Pulmonary artery endothelial cell (primary cell): ENCODE measurements around the gene PGLYRP3. TPM values are rescaled to one million over a fixed set of nuclear protein-coding genes. Genes with fewer than 3 reads are reported as not detected.

Experiments
- DNase-seq: peaks from one replicate; pipeline ENCODE4 v3.0.0-alpha.2; 2011; ENCODE audit warnings: low read depth, low spot score
- total RNA-seq: library from RNA; depleted of rRNA; stranded (reverse); fragments of >200 nt; gene quantifications from 2 replicates; pipeline ENCODE4 v1.2.3, GENCODE V29; 2014

The PGLYRP3 gene, protein sequence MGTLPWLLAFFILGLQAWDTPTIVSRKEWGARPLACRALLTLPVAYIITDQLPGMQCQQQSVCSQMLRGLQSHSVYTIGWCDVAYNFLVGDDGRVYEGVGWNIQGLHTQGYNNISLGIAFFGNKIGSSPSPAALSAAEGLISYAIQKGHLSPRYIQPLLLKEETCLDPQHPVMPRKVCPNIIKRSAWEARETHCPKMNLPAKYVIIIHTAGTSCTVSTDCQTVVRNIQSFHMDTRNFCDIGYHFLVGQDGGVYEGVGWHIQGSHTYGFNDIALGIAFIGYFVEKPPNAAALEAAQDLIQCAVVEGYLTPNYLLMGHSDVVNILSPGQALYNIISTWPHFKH
- total RNA-seq = not detected in 2 replicates

DNA sequence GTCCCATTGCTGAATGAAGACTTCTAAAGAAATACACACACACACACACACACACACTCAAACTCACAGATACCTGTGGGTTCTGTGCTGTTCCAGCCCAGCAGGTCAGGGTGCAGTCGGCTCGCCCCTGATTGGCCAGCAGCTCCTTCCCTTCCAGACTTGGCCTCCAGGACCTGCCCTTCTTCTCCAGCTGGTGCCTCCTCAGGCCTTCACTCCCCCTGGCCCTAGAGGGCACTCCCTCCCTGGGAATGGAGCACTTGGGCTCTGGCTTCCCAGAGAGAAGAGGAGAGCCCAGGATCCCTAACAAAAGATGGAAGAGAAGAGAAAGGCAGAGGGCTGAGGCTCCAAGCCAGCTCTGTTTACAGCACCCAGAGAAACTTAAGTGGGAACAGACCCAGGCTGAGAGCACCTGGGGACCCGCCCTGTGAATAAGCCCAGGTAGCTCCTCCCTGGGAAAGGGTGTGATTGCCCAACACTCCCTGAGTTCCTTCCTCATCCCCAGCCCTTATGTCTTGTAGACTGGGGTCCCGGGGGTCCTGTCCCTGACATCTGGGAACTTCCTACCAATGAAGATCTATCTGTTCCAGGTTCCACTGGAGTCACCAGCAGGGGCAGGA is at the start of gene PGLYRP3:
TSS of gene PGLYRP3 (minus strand) at position 383 of the 617 bp plus-strand sequence. CDS start 2,287 bp downstream, outside the sequence.
- no peak for DNase-seq

DNA sequence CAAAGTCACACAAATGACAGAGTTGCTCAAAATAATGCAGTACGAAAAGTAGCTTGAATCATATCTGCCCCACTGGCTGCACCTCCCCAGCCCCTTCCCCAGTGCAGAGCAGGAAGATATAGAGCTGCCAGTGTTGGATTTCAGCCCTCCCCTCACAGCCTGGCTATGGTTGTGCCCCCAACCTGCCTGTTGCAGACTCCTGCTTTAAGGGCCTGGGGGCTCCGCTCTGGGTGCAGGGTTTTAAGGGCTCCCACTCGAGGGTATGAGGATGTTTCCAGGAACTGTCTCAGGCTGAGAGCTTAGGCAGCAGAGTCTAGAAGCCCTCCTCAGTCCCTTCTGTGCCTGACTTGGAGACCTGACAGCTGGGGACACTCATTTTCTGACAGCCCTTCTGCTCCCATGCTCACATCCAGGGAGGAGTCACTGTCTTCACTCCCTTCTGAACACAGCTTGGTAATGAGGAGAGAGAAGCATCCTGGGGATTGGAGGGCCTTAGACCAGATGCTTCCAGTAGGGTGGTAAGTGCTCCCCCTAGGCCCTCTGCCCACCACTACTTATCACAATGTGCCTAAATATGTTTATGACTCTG is 49.5 kb upstream of the PGLYRP3 start:
- DNase-seq = no peak

DNA sequence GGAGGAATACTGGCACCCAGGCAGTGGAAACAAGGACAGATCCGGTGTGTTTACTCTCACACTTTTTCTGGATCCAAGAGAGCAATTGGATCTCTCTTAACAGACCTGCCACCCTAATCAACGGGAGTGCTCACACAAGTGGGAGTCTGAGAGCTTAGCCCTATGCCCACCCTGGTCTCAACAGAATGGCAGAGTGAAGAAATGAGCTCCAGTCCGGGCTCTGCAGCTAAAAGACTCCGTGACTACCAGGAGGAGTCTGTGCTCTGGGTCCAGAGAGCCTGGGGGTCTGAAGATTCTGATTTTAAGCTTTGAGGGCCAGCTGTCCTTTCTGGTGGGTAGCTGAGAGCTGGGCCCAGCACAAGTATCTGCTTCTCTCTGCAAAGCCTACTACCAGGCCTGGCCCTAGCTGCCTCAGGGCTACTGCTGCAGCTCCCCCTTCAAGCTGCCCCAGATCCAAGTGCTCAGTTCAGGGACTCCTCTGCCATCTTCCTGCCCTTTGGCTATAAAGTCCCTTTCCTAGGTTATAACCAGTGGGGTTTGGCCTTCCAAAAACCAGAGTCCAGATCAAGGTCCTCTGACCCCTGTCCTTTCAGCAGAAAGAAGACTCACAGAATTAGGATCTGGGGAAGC is 48.8 kb upstream of the PGLYRP3 start:
- no peak for DNase-seq

DNA sequence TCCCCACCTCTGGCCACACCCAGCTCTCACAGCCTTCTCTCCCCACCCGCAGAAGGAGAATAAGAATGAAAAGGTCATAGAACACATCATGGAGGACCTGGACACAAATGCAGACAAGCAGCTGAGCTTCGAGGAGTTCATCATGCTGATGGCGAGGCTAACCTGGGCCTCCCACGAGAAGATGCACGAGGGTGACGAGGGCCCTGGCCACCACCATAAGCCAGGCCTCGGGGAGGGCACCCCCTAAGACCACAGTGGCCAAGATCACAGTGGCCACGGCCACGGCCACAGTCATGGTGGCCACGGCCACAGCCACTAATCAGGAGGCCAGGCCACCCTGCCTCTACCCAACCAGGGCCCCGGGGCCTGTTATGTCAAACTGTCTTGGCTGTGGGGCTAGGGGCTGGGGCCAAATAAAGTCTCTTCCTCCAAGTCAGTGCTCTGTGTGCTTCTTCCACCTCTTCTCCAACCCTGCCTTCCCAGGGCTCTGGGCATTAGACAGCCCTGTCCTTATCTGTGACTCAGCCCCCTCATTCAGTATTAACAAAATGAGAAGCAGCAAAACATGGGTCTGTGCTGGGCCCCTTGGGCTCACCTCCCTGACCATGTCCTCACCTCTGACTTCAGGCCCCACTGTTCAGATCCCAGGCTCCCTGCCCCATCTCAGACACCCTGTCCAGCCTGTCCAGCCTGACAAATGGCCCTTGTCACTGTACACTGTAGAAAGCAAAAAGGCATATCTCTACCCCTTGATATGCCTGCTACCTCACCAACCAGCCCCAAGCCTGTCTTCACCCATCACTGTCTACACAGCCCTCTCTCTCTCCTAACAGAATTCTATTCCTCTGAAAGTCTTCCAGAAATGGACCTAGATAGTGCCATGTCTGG is 48.1 kb upstream of the PGLYRP3 start:
- DNase-seq = no peak

DNA sequence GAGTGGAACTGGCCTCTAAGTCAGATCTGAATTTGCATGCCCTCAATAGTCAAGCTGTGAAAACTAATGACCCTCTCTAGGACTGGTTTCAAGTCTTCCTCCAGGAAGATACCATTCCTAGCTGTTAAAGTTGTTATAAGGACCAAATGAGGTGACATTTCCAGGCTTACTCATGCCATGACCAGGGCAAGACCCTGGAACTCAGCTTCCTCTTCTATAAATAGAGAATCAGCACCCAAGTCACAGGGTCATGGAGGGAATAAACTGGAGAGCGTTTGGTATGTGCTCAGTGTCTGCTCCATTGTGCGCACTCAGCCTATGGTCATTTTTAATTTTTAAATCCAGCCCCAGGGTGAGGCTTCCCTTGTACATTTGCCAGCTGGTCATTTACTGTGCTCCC is 47.4 kb upstream of the PGLYRP3 start:
- no peak for DNase-seq

DNA sequence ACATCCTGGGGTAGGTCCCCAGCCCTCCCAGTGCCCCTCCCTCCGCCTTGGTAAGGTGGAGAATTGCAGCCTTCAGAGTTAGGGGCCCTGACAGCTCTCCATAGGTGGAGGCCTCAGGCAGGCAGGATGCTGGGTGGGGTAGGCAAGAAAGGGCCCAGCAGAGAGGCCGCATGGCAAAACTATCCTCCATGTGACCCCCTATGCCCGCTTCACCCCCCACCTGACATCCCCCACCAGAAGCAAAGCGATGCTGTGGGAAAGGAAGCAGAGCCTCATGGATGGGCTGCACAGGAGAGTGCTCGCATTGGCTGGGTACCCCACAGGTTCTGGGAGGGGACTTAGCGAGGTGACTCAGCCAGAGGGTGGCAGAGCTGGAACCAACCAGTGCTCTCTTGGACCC is 46.5 kb upstream of the PGLYRP3 start:
- DNase-seq = no peak

DNA sequence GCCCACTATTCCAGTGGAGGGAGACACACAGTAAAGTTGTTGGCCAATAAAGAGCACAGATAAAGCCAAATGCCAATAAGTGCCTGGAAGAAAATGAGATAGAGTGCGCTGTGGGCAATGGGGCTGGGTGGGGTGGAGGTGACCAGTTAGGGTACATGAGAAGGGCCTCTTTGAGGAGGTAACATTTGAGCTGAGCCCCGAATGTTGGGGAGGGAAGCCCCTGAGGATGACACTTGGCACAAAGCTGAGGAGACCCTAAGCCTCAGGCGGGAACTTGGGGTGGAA is 45.9 kb upstream of the PGLYRP3 start:
- no peak for DNase-seq

DNA sequence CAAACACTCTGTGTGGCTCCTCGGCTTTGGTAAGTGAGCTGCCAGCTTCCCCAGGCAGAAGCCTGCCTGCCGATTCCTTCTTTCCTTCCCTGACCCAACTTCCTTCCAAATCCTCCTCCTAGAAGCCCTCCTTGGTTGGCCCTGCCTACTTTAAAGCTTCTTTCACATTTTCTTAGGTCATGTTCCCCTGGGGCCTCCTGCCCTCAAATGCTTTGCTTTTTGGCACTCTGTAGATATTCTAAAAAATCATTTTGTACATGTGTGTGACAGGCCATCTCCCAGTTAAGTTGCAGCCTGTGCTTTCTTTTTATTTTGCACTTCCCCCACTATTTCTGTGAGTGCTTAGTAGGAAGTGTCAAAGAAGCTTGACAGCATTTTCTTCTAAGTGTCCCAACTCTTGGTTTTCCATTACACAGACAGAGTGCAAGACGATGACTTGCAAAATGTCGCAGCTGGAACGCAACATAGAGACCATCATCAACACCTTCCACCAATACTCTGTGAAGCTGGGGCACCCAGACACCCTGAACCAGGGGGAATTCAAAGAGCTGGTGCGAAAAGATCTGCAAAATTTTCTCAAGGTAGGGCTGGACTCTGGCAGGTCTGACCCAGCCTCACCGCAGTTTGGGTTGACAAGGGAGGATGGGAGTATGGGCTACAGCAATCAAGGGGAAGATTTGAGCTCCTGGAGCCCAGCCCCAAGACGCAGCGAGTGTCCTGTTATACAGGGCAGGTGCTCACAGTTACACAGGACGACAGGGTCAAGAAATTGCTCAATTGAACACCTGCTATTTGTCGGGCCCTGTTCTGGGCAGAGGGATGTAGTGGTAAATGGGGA is 45.3 kb upstream of the PGLYRP3 start, which contains the start of gene S100A9:
TSS of gene S100A9 (plus strand) at position 2 of the 838 bp plus-strand sequence. CDS start at position 432, 430 bp downstream.
- DNase-seq = no peak

DNA sequence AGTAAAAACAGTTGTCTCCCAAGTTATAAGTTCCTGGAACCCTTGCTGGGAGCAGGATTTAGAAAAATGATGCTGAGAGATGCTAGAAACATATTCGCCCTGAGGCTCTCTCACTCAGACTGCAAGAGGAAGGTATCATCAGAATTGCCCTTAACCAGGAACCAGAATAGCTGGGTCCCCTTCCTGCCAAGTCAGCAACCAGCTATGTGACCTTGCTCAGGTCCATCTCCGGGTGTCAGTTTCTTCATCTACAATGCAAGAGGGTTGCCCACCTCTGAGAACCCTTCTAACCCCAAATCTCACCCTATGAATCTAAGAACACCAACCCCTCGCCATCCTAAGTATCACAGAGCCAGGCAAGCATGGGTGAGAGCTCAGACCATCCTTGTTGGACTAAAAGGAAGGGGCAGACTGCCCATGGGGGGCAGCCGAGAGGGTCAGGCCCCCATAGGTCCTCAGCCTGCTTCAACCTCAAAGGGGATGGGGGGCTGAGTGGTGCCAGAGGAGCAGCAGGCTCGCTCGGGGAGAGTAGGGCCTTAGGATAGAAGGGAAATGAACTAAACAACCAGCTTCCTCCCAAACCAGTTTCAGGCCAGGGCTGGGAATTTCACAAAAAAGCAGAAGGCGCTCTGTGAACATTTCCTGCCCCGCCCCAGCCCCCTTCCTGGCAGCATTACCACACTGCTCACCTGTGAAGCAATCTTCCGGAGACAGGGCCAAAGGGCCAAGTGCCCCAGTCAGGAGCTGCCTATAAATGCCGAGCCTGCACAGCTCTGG is 44.5 kb upstream of the PGLYRP3 start:
- DNase-seq = no peak

DNA sequence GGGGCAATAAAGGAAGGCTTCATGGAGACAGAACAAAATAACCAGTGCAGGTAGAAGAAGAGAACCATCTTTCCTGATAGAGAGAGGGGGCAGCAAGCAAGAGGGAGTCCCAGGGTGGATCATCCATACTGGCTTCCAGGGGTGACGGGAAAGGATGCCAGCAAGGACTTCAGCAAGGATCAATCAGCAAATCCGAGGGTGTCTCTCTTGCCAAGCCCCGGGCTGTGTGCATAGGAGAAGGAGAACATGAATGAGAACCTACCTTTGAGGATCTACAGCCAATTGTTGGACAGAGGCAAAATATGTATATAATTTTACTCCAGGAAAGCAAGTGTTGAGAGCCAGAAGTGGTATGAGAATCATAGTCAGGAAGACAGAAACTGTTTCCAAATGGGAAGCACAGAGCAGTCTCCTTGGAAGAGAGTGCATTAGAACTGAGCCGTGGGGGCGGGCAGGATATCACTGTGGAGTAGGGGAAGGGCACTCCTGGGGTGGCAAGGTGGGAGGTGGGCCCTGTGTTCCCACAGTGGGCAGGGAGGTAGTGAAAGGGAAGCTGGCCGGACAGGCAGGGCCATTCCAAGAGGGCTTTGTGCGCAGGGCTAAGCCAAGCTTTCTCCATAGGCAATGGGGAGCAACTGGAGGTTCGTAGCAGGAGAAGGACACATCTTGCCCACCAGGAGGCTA is 43.8 kb upstream of the PGLYRP3 start:
- DNase-seq = no peak

DNA sequence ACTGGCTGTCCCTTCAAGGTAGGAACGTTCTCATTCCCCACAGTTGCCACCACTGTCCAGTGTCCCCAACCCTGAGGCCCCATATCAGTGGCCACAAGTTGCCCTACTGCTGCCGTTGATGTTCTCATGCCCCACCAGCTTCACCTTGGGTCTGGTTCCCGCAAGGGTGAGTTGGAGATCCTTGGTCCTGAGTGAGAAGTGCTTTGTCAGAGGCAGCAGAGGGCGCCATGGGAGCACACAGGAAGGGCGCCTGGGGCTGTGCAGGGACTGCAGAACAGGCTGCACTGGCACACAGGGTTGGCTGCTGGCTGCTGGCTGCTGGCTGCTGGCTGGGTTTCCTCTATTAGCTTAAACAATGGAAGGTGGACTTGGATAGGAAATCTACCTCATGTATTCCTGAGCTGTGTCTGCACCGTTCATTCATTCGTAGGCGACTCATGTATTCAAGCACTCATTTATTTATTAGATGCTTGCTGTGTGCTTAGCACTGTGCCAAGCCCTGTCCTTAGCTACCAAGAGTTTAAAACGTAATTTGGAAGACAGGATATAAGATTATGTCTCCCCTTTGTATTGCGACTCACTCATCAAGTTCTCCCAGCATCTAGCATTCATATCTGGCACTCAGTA is 42.8 kb upstream of the PGLYRP3 start:
- DNase-seq = no peak

DNA sequence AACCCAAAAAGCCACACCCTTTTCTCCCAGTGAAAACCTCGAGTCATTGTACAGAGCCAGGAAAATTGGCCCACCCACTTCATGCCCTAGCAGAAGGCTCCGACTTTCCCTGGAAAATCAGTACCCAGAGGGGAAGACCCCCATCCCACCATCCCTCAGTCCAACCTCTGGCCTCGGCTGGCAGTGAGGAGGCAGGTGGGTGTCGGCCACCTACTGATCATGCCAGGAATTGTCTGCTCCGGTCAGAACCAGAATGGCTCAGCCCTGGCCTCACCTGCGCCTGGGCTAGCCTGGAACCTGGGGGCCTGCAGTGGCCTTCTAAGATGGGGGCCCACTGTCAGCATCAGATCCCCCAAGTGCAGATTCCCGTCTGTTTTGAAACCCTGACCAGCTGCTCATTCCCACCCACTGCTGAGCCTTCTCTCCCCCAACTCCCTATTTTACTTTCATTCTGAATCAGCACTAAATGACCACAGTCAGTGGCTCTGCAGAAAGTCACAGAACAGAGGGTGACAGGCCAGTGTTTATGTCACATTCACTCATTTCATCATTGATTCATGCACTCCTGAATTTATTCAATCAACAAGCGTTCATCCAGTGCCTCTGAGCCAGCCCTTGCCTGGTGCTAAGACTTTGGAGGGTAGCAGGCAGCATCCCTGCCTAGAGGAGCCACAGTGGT is 41.9 kb upstream of the PGLYRP3 start:
- no peak for DNase-seq

DNA sequence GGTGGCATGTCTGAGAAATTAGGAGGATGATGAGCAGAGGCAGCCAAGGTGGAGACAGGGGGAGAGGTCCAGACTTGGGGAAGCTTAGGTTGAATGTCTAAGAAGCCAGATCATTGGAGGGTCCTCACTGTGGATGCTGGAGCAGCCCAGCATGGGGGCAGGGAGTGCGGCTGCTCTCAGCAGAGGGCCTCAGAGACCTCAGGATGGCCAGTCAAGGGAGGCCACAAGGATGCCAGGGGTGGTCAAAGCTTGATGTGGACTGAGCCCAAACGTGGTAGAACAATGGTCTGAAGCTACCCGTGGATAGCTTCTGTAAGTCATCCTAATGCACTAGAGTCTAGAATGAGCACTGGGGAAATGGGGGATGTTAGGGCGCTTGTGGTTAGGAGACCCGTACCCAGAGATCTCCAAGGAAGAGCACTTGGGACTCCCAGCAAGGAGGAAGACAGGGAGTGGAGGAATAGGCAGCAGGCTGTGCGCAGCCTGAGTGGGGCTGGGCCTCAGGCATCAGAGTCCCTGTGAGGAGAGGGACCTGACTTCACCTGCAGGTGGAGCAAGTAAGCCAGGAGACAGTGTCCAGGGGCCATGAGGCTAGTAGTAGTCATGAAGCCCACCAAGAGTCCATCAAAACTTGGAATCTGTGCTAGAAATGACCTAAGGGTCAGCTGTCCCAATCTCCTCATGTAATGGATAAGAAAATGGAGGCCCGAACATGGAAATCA is 40.6 kb upstream of the PGLYRP3 start:
- DNase-seq = no peak

DNA sequence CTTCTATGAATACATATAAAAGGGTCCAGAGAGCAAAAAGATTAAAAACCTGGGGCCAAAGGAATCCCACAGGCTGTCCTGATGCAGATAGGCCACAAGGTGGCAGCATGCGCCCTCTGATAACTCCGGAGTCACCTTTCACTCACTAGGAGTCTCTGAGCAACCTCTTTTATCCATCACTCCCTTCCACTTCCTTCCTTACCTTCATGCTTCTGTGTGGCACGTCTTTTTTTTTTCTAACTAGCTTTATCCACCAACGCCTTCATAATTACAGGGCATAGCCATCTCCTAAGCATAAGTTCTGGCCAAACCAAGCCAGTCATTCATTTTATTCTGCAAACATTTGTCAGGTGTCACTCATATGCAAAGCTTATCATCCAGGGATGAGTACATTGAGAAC is 39.8 kb upstream of the PGLYRP3 start:
- no peak for DNase-seq

DNA sequence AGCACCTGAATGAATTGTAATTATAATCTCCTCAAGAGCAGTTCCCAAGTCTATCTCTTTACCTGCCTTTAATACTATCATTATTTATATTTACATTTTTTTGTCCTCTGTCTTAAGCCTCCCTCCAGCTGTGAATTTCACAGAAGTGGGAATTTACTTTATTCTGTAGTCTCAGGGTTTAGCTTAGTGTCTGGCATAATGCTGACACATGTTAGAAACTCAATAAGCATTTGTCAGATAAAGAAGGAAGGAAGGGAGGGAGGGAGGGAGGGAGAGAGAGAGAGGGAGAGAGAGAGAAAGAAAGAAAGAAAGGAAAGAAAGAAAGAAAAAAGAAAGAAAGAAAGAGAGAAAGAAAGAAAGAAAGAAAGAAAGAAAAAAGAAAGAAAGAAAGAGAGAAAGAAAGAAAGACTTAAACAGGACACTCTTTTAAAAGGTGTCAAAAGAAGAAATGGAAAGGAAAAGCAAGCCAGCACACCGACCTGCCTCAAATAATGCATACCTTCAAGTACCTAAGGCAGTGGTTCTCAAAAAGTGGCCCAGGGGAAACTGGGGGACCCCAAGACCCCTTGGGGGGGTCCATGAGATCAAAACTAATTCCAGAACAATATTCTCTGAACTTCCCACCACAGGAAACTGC is 37.7 kb upstream of the PGLYRP3 start:
- no peak for DNase-seq

DNA sequence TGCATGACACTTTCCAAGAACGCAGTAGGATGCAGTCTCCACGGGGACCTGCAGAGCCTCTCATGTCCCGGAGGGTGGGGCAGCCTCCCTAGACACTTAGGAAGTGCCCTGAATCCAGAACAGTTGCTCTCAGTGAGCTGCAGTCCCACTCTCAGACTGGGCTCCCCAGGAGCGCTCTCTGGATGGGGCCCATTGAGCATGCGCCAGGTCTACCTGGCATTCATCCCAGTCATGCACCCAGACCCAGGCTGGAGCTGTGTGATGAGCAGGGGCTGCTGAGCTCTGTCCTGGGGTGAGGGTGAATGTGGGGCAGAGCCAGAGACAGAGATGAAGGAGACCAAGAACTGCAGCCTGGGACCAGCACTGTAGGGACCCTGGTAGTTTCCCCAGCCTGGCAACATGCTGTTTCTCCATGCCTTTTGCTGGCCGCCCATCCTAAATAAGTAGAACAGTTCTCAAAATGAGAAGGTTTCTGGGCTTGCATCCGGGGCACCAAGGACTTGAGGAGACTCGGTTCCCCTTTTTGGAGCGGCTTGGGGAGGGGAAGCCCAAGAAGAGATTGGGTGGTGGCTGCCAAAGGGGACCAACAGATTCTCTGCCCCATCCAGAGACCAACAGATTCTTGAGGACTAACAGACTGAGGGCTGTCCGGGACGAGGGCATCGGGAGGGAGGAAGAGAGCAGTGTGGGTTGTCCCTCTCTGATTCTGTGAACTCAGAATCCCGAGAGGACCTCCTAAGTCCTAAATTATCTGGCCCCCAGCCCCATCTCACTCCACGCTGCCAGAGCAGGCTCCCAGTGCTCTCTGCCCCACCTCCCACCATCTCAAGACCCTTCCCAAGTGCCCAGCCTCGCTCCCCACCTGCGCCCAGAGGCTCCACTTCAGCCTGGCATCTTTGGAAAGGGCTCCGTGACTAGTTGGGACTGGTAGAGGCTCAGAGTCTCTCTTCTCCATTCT is 36.9 kb upstream of the PGLYRP3 start:
- DNase-seq = no peak
